ENCODE results near the gene ZIC1. TPM values are rescaled to one million over a fixed set of nuclear protein-coding genes. Genes with fewer than 3 reads are reported as not detected.

Gene ZIC1
- total RNA-seq, 3 donors from 2014 or later = 0.48 TPM; not detected in 2

DNA sequence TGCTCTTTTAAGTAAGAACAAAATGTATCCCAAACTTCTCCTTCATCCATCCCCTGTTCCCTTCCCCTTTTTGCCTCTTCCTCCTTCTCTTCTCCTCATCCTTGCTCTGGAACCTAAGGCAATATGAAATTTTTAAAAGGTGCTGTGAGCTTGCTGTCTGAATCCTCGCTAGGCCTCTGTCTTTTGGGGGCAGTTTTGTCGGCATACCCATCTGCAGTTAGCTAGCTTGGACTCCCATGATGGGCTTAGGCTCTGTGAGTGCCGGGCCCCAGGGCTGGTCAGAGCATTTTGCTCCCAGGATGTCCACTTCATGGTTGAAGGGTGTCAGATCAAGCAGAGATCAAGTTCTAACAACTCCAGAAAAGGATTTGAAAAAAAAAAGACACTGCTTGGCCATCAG, 18.6 kb downstream of the ZIC1 start:
- no peaks in the 10 kb centered on the region for H3K4me1 ChIP-seq (ENCODE audit: low read depth)
- intact Hi-C loops (cut with DNase I, micrococcal nuclease) = no loop called here
- no peaks in the 10 kb centered on the region for H3K36me3 ChIP-seq (ENCODE audit: low read depth)
- H3K9me3 ChIP-seq = no peaks in the 10 kb centered on the region
- TF ChIP-seq, protein P1, sequence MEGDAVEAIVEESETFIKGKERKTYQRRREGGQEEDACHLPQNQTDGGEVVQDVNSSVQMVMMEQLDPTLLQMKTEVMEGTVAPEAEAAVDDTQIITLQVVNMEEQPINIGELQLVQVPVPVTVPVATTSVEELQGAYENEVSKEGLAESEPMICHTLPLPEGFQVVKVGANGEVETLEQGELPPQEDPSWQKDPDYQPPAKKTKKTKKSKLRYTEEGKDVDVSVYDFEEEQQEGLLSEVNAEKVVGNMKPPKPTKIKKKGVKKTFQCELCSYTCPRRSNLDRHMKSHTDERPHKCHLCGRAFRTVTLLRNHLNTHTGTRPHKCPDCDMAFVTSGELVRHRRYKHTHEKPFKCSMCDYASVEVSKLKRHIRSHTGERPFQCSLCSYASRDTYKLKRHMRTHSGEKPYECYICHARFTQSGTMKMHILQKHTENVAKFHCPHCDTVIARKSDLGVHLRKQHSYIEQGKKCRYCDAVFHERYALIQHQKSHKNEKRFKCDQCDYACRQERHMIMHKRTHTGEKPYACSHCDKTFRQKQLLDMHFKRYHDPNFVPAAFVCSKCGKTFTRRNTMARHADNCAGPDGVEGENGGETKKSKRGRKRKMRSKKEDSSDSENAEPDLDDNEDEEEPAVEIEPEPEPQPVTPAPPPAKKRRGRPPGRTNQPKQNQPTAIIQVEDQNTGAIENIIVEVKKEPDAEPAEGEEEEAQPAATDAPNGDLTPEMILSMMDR (IDR thresholded peaks at IDR 0.05) = no peak
- DNase-seq (no peak), ATAC-seq (no peak)
- H3K4me3 ChIP-seq = no peak overlapping the region

DNA sequence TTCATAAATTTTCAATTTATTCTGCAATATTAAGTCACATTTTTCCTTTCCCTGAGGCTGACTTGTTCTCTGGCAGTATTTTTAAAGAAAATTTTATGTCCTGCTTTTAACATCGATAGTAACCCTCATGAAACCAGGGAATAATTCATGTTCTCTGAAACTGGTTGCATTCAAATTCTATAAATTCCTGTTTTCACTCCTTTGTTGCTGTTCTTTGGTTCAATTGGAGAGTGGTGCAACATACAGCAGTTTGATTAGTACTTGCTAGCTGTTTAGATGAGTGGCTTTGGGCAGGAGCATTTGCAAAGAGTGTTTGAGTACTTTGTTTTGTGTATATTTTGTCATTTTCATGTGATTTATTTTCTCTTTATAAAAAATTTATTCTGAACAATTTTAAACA, 19.2 kb downstream of the ZIC1 start:
- TF ChIP-seq, protein P1 (IDR thresholded peaks at IDR 0.05) = no peak
- DNase-seq = no peak
- ATAC-seq = no peak
- no peaks in the 10 kb centered on the region for H3K4me1 ChIP-seq (ENCODE audit: low read depth)
- no peak overlapping the region for H3K4me3 ChIP-seq
- intact Hi-C loops (cut with DNase I, micrococcal nuclease) = no loop called here
- no peaks in the 10 kb centered on the region for H3K9me3 ChIP-seq
- no peaks in the 10 kb centered on the region for H3K36me3 ChIP-seq (ENCODE audit: low read depth)

DNA sequence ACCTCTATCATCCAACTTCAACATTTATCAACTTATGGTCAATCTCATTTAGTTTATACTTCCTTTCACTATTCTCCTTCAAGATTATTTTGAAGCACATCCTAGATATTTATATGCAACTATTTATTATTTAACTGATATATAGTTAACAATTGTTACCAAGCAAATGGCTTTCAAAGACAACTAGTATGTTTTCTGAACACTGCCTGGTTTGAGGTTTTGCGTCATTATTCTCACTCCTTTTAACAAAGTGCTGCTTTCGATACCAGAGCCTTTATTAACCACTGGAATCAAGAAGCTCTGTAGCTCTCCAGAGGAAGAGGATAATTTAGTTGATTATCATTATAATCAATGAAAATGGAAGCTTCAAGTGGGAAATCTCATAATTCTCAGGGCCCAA, 19.6 kb downstream of the ZIC1 start:
- H3K36me3 ChIP-seq (ENCODE audit: low read depth) = no peaks in the 10 kb centered on the region
- H3K4me3 ChIP-seq = no peak overlapping the region
- DNase-seq (no peak), ATAC-seq (no peak)
- no peaks in the 10 kb centered on the region for H3K4me1 ChIP-seq (ENCODE audit: low read depth)
- TF ChIP-seq, protein P1 (IDR thresholded peaks at IDR 0.05) = no peak
- no peaks in the 10 kb centered on the region for H3K9me3 ChIP-seq
- intact Hi-C loops (cut with DNase I, micrococcal nuclease) = no loop called here

DNA sequence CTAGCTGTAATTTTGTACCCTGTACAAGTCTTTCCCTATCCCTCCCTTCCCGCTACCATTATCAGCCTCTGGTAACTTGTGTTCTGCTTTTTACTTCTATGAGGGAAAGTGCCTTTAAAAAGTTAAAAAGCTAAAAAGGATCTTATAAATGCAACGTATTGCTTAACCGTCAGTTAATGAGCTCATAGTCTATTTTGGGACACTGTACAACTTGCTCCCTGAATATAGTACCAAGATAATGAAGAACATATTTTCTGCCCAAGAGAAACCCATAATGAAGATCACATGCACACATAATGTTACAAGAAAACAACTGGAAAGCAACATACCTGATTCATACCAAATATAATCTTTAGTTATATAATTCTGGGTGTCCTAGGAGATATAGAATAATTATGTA, 22.6 kb downstream of the ZIC1 start:
- DNase-seq = no peak

DNA sequence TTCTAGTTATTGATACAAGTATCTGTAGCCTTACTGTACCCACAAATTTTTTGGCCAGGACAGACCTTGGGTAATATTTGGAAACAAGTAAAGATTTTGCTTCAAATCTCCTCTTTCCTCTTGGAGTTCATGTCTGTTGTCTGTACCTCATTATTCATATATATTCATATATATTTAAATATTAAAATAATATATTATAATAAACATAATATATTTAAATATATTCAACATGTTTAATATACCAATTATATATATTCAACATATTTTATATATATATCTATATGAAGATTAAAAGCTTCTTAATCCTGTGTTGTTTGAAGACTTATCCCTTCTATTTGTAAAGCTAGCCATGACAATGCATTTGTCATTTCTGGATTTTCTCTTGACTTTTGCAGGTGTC, 38.1 kb downstream of the ZIC1 start:
- intact Hi-C loops (cut with DNase I, micrococcal nuclease) = no loop called here
- no peaks in the 10 kb centered on the region for H3K4me1 ChIP-seq (ENCODE audit: low read depth)
- TF ChIP-seq, protein P1 (IDR thresholded peaks at IDR 0.05) = no peak
- no peak overlapping the region for H3K4me3 ChIP-seq
- no peak for DNase-seq
- no peaks in the 10 kb centered on the region for H3K9me3 ChIP-seq
- H3K36me3 ChIP-seq (ENCODE audit: low read depth) = no peaks in the 10 kb centered on the region
- ATAC-seq = no peak

More for the DNA sequence above, 22.6 kb downstream of the ZIC1 start:
- no peak for ATAC-seq
- H3K4me1 ChIP-seq (ENCODE audit: low read depth) = no peaks in the 10 kb centered on the region
- TF ChIP-seq, protein P1 (IDR thresholded peaks at IDR 0.05) = no peak
- H3K36me3 ChIP-seq (ENCODE audit: low read depth) = no peaks in the 10 kb centered on the region
- intact Hi-C loops (cut with DNase I, micrococcal nuclease) = no loop called here
- no peaks in the 10 kb centered on the region for H3K9me3 ChIP-seq
- H3K4me3 ChIP-seq = no peak overlapping the region

DNA sequence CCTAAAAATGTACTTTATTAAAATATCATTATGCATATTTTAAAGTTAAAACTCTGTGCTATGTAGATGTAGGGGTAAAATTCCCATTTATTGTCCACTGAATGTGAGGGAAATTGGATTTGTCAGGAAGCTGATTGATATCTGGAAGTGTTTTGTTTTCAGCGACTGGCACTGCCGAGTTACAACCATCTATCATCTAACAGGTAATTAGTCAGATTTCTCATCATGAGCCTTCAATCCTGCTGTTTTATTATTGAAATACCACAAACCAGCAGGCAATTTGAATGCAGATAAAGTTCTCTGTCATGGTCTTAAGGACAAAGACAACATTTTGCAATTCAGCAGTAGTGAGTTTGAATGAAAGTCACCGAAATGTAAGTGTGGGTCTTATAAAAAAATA, 40.5 kb downstream of the ZIC1 start:
- intact Hi-C loops (cut with DNase I, micrococcal nuclease) = no loop called here
- Histone ChIP-seq H3K9me3 (no peaks in the 10 kb centered on the region), H3K36me3 (ENCODE audit: low read depth) (no peaks in the 10 kb centered on the region), H3K4me1 (ENCODE audit: low read depth) (no peaks in the 10 kb centered on the region), H3K4me3 (no peak overlapping the region)
- no peak for ATAC-seq
- DNase-seq = no peak
- TF ChIP-seq, protein P1 (IDR thresholded peaks at IDR 0.05) = no peak
